BLaER1 treated with 17β-estradiol and CSF1 and Interleukin-3, amounts not matched to agents 10 nM and 100 nM (cell line): Measurements from ENCODE around the gene PET100.

Experiments used
- H3K27ac ChIP-seq, 11 experiments: shearing (Covaris generic); formaldehyde crosslinking; 2 replicates each; pipeline ENCODE4 v1.8.1; 2022
- H3K27me3 ChIP-seq, 11 experiments: shearing (Covaris generic); formaldehyde crosslinking; 2 replicates each; pipeline ENCODE4 v1.8.1; 2022
- H3K36me3 ChIP-seq, 11 experiments: shearing (Covaris generic); formaldehyde crosslinking; 2 replicates each; pipeline ENCODE4 v1.8.1; 2022
- H3K4me1 ChIP-seq, 10 experiments: shearing (Covaris generic); formaldehyde crosslinking; 2 replicates each; pipeline ENCODE4 v1.8.1; 2022
- H3K4me2 ChIP-seq, 11 experiments: shearing (Covaris generic); formaldehyde crosslinking; 2 replicates each; pipeline ENCODE4 v1.8.1; 2022
- H3K4me3 ChIP-seq, 10 experiments: shearing (Covaris generic); formaldehyde crosslinking; 2 replicates each; pipeline ENCODE4 v1.8.1; 2022
- H3K9ac ChIP-seq, 11 experiments: shearing (Covaris generic); formaldehyde crosslinking; 2 replicates each; pipeline ENCODE4 v1.8.1; 2022
- H3K9me3 ChIP-seq, 11 experiments: shearing (Covaris generic); formaldehyde crosslinking; replicated peaks in 1 of 11; 2 replicates each; pipeline ENCODE4 v1.8.1; 2022
- H4K20me1 ChIP-seq, 11 experiments: shearing (Covaris generic); formaldehyde crosslinking; 2 replicates each; pipeline ENCODE4 v1.8.1; 2022
- Cebpa-rat ChIP-seq, 11 experiments: shearing (Covaris generic); IDR thresholded peaks; 2 replicates each; pipeline ENCODE4 v1.8.1; 2022

The PET100 gene

GRCh38 chr19:7647156-7647555 is 17.6 kb downstream of the PET100 start:
- H4K20me1 ChIP-seq = peaks cover 0 to 8% (median 0%) of the 10 kb centered on the region in 11 experiments; a peak in 2 of 22 replicates
- H3K4me1 ChIP-seq = peaks cover under 1 to 40% (median 24%) of the 10 kb centered on the region in 10 experiments
- H3K27ac ChIP-seq = peak overlapping the region in 2 of 11 experiments; percentile 75 to 81; a peak in 4 of 22 replicates
- H3K27me3 ChIP-seq = peaks cover 0 to 6% (median 0%) of the 10 kb centered on the region in 11 experiments; a peak in 2 of 22 replicates
- H3K4me2 ChIP-seq = peak overlapping the region in 1 of 11 experiments; percentile 83; a peak in 1 of 22 replicates
- H3K4me3 ChIP-seq = no peak overlapping the region
- no peak overlapping the region for H3K9ac ChIP-seq
- no peak for TF ChIP-seq Cebpa-rat (IDR thresholded peaks at IDR 0.05)
- H3K36me3 ChIP-seq = peaks cover 18 to 59% (median 45%) of the 10 kb centered on the region in 11 experiments; a peak in 19 of 22 replicates
- peaks cover 0 to 14% (median 0%) of the 10 kb centered on the region in 11 experiments; a peak in 3 of 22 replicates for H3K9me3 ChIP-seq

GRCh38 chr19:7648265-7649014 is 18.8 kb downstream of the PET100 start:
- H3K36me3 ChIP-seq = peaks cover 12 to 49% (median 37%) of the 10 kb centered on the region in 11 experiments; a peak in 19 of 22 replicates

GRCh38 chr19:7650148-7650547 is 20.6 kb downstream of the PET100 start:
- Histone ChIP-seq H3K27me3 (peaks cover 0 to 6% (median 0%) of the 10 kb centered on the region in 11 experiments; a peak in 2 of 22 replicates), H3K9ac (no peak overlapping the region), H3K4me3 (no peak overlapping the region), H3K27ac (no peak overlapping the region; a peak in 1 of 22 replicates), H3K4me2 (no peak overlapping the region), H4K20me1 (peaks cover 0 to 8% (median 0%) of the 10 kb centered on the region in 11 experiments; a peak in 1 of 22 replicates), H3K36me3 (peaks cover 7 to 32% (median 22%) of the 10 kb centered on the region in 11 experiments; a peak in 19 of 22 replicates), H3K4me1 (peaks cover 12 to 58% (median 40%) of the 10 kb centered on the region in 10 experiments), H3K9me3 (no peaks in the 10 kb centered on the region)
- TF ChIP-seq Cebpa-rat (IDR thresholded peaks at IDR 0.05) = no peak

More at GRCh38 chr19:7648265-7649014, 18.8 kb downstream of the PET100 start:
- Histone ChIP-seq H3K27ac (no peak overlapping the region), H3K9ac (no peak overlapping the region), H3K9me3 (peaks cover 0 to 11% (median 0%) of the 10 kb centered on the region in 11 experiments; a peak in 3 of 22 replicates), H4K20me1 (peaks cover 0 to 8% (median 0%) of the 10 kb centered on the region in 11 experiments; a peak in 1 of 22 replicates), H3K27me3 (peaks cover 0 to 6% (median 0%) of the 10 kb centered on the region in 11 experiments; a peak in 2 of 22 replicates), H3K4me3 (no peak overlapping the region), H3K4me1 (peaks cover 12 to 53% (median 35%) of the 10 kb centered on the region in 10 experiments), H3K4me2 (no peak overlapping the region)
- no peak for TF ChIP-seq Cebpa-rat (IDR thresholded peaks at IDR 0.05)

GRCh38 chr19:7652061-7652641 is 22.6 kb downstream of the PET100 start:
- peaks cover 25 to 61% (median 50%) of the 10 kb centered on the region in 10 experiments for H3K4me1 ChIP-seq
- peak overlapping the region in 9 of 11 experiments; percentile 31 to 73 (median 62); a peak in 15 of 22 replicates for H3K9ac ChIP-seq

GRCh38 chr19:7654401-7654800 is 24.8 kb downstream of the PET100 start:
- Histone ChIP-seq H3K27me3 (peaks cover 0 to 6% (median 0%) of the 10 kb centered on the region in 11 experiments; a peak in 2 of 22 replicates), H3K4me3 (no peak overlapping the region), H3K9me3 (no peaks in the 10 kb centered on the region), H3K27ac (peak overlapping the region in 7 of 11 experiments; percentile 32 to 81 (median 77); a peak in 9 of 22 replicates), H4K20me1 (no peaks in the 10 kb centered on the region), H3K36me3 (no peaks in the 10 kb centered on the region), H3K4me2 (peak overlapping the region in 4 of 11 experiments; percentile 73 to 88 (median 84); a peak in 5 of 22 replicates), H3K9ac (no peak overlapping the region), H3K4me1 (peaks cover 42 to 82% (median 71%) of the 10 kb centered on the region in 10 experiments)
- no peak for TF ChIP-seq Cebpa-rat (IDR thresholded peaks at IDR 0.05)

More at GRCh38 chr19:7652061-7652641, 22.6 kb downstream of the PET100 start:
- Histone ChIP-seq H3K4me3 (peak overlapping the region in 6 of 10 experiments; percentile 9 to 43 (median 28); a peak in 6 of 20 replicates), H3K4me2 (peak overlapping the region; percentile 67 to 88 (median 76)), H3K27ac (peak overlapping the region in 10 of 11 experiments; percentile 9 to 81 (median 76); a peak in 19 of 22 replicates), H3K27me3 (peaks cover 0 to 6% (median 0%) of the 10 kb centered on the region in 11 experiments; a peak in 2 of 22 replicates), H3K36me3 (peaks cover 3 to 13% (median 5%) of the 10 kb centered on the region in 11 experiments; a peak in 13 of 22 replicates), H3K9me3 (no peaks in the 10 kb centered on the region), H4K20me1 (no peaks in the 10 kb centered on the region)
- TF ChIP-seq Cebpa-rat (IDR thresholded peaks at IDR 0.05) = peak in 9 of 11 experiments; percentile 45 to 97 (median 81); a peak in 17 of 22 replicates

GRCh38 chr19:7655581-7655980 is 26.0 kb downstream of the PET100 start:
- no peak overlapping the region for H3K4me3 ChIP-seq
- peaks cover 0 to 6% (median 0%) of the 10 kb centered on the region in 11 experiments; a peak in 2 of 22 replicates for H3K27me3 ChIP-seq
- H3K27ac ChIP-seq = peak overlapping the region in 10 of 11 experiments; percentile 63 to 88 (median 77); a peak in 20 of 22 replicates

GRCh38 chr19:7657131-7657751 is 27.6 kb downstream of the PET100 start:
- peak overlapping the region; percentile 11 to 88 (median 77); a peak in 21 of 22 replicates for H3K27ac ChIP-seq
- peak overlapping the region; percentile 57 to 87 (median 78) for H3K4me2 ChIP-seq
- TF ChIP-seq Cebpa-rat (IDR thresholded peaks at IDR 0.05) = peak in 10 of 11 experiments; percentile 59 to 89 (median 68); a peak in 19 of 22 replicates
- H3K9ac ChIP-seq = peak overlapping the region in 10 of 11 experiments; percentile 25 to 76 (median 62); a peak in 18 of 22 replicates
- no peak overlapping the region; a peak in 1 of 20 replicates for H3K4me3 ChIP-seq
- H3K36me3 ChIP-seq = no peaks in the 10 kb centered on the region
- peaks cover 47 to 88% (median 74%) of the 10 kb centered on the region in 10 experiments for H3K4me1 ChIP-seq
- no peaks in the 10 kb centered on the region for H4K20me1 ChIP-seq
- H3K27me3 ChIP-seq = no peaks in the 10 kb centered on the region
- no peaks in the 10 kb centered on the region for H3K9me3 ChIP-seq

More at GRCh38 chr19:7655581-7655980, 26.0 kb downstream of the PET100 start:
- Histone ChIP-seq H4K20me1 (no peaks in the 10 kb centered on the region), H3K9ac (peak overlapping the region in 8 of 11 experiments; percentile 30 to 76 (median 56); a peak in 12 of 22 replicates), H3K36me3 (no peaks in the 10 kb centered on the region), H3K9me3 (no peaks in the 10 kb centered on the region), H3K4me2 (peak overlapping the region; percentile 20 to 87 (median 76); a peak in 21 of 22 replicates), H3K4me1 (peaks cover 43 to 85% (median 72%) of the 10 kb centered on the region in 10 experiments)
- peak in 3 of 11 experiments; percentile 32 to 55 (median 43); a peak in 3 of 22 replicates for TF ChIP-seq Cebpa-rat (IDR thresholded peaks at IDR 0.05)
